Endothelial cell of umbilical vein (primary cell): ENCODE measurements around the gene GRIK3.
"Not testable (repeated sequence)": the region's sequence is repeated elsewhere in the genome, so short reads cannot be mapped to it uniquely, and the experiment has no call there.

Source experiments
- CTCF ChIP-seq, 2 donors: IDR thresholded peaks; 1 replicate in 1 of 2; 2 replicates in 1 of 2; pipeline ENCODE4 v1.5.1; 2011; ENCODE audit warnings: low read length in 2 of 2, mild to moderate bottlenecking in 2 of 2, moderate library complexity in 2 of 2, control low read depth in 1 of 2, inconsistent platforms in 1 of 2, low read depth in 1 of 2; ENCODE audit not compliant: insufficient read depth in 1 of 2; ENCODE audit errors: extremely low read depth in 1 of 2
- MYC ChIP-seq: IDR thresholded peaks from one replicate; pipeline ENCODE4 v1.6.1; 2011; ENCODE audit warnings: mild to moderate bottlenecking, low read depth, low read length
- POLR2A ChIP-seq: IDR thresholded peaks from 2 replicates; pipeline ENCODE4 v1.6.1; 2012; ENCODE audit warnings: low read depth, mild to moderate bottlenecking, control low read depth, low read length
- POLR2AphosphoS5 ChIP-seq: IDR thresholded peaks from 2 replicates; pipeline ENCODE4 v1.6.1; 2012; ENCODE audit warnings: low read depth, mild to moderate bottlenecking, control low read depth, low read length, moderate library complexity; ENCODE audit not compliant: insufficient read depth
- TF ChIP-seq, protein P1 (sequence below): IDR thresholded peaks from 2 replicates; pipeline ENCODE4 v1.6.1; 2011; ENCODE audit not compliant: insufficient read depth, insufficient read length

GRCh38 chr1:37080296-37080986 lies 46.1 kb upstream of the GRIK3 start:
- TF ChIP-seq CTCF (IDR thresholded peaks at IDR 0.05; ENCODE audit: extremely low read depth in 1 of 2, insufficient read depth in 1 of 2, low read depth in 1 of 2, low read length in 2 of 2); MYC; POLR2A; POLR2AphosphoS5: not testable (repeated sequence)
- TF ChIP-seq, protein P1, sequence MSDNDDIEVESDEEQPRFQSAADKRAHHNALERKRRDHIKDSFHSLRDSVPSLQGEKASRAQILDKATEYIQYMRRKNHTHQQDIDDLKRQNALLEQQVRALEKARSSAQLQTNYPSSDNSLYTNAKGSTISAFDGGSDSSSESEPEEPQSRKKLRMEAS: not testable (repeated sequence)
